A549 treated with DMSO at 1 μM for 4 hours (cell line): ENCODE results near the gene WARS2. TPM values are rescaled to one million over a fixed set of nuclear protein-coding genes. Genes with fewer than 3 reads are reported as not detected.

Experiments used
- total RNA-seq: library from RNA; stranded (reverse); fragments of 200-300 nt; extraction: Qiagen RNA extraction; gene quantifications from 5 replicates; pipeline ENCODE4 v1.2.3, GENCODE V29; 2022; ENCODE audit warnings: low read depth

WARS2 gene
- 5.6 to 7.6 TPM (median 6.5 TPM) in 5 replicates for total RNA-seq

GRCh38 chr1:119140177-119141019, at the start of gene WARS2:
Gene WARS2, minus strand, starts transcription at chr1:119140653. Its CDS starts 9 bp downstream, at chr1:119140644.

GRCh38 chr1:118988186-118989005, 152.1 kb downstream of the WARS2 start, which contains the start of gene TBX15:
Gene TBX15, minus strand, starts transcription at chr1:118988343. Its CDS starts 548 bp downstream, at chr1:118987795.

Other genes with a start within 250 kb of the WARS2 start
- 0.05 to 0.07 TPM (median 0.07 TPM) in 4 of 5 replicates, not detected in the other for gene TBX15, start 152.3 kb downstream of the WARS2 start, total RNA-seq
- not detected in 5 replicates for gene HAO2, start 228.1 kb upstream of the WARS2 start, total RNA-seq